Activated T-helper 2 cell treated with anti-CD3 and anti-CD28 coated beads, Interferon-gamma antibody, Interleukin-2, Interleukin-4, amounts not matched to agents 10 μg/mL and 5 μg/mL and 100 μg/mL, durations not matched to agents 14 hours and 24 hours and 36 hours (primary cell): ENCODE measurements around the gene OBP2A. TPM values are rescaled to one million over a fixed set of nuclear protein-coding genes. Genes with fewer than 3 reads are reported as not detected.

Source experiments
- DNase-seq: peaks from one replicate; pipeline ENCODE4 v3.0.0; 2021; ENCODE audit warnings: low spot score
- H3K27ac Mint-ChIP-seq: one replicate; pipeline ENCODE4 v1.8.0; 2021; ENCODE audit warnings: mixed read lengths
- H3K27me3 Mint-ChIP-seq: one replicate; pipeline ENCODE4 v1.8.0; 2021; ENCODE audit warnings: low read depth, mixed read lengths
- H3K36me3 Mint-ChIP-seq: one replicate; pipeline ENCODE4 v1.8.0; 2021; ENCODE audit warnings: low read depth, mixed read lengths
- H3K4me1 Mint-ChIP-seq: one replicate; pipeline ENCODE4 v1.8.0; 2021; ENCODE audit warnings: low read depth, mixed read lengths
- H3K4me3 Mint-ChIP-seq: one replicate; pipeline ENCODE4 v1.8.0; 2021; ENCODE audit warnings: low read depth, mild to moderate bottlenecking, moderate library complexity, mixed read lengths
- H3K9me3 Mint-ChIP-seq: one replicate; pipeline ENCODE4 v1.8.0; 2021; ENCODE audit warnings: mixed read lengths
- intact Hi-C: fragments of 100-400 bp; cut with micrococcal nuclease; formaldehyde crosslinking; loops from one replicate; pipeline ENCODE4 v1.15.1; 2023
- total RNA-seq: library from RNA; stranded (reverse); gene quantifications from 2 replicates; pipeline ENCODE4 v1.2.3, GENCODE V29; 2022

The OBP2A gene
- total RNA-seq, 1 donor from 2014 or later, result not detected

- Mint-ChIP-seq H3K27me3 (no peaks in the 10 kb centered on the region), H3K36me3 (no peaks in the 10 kb centered on the region), H3K9me3 (no peaks in the 10 kb centered on the region), H3K4me1 (no peaks in the 10 kb centered on the region), H3K27ac (no peak overlapping the region), H3K4me3 (no peak overlapping the region)
- intact Hi-C loops, result no loop called here
- no peak for DNase-seq
These were observed 37.7 kb downstream of the OBP2A start for GRCh38 chr9:135583688-135584011.

GRCh38 chr9:135584371-135584770, 38.4 kb downstream of the OBP2A start:
- H3K9me3 Mint-ChIP-seq, result no peaks in the 10 kb centered on the region
- no peaks in the 10 kb centered on the region for H3K27me3 Mint-ChIP-seq
- no peaks in the 10 kb centered on the region for H3K4me1 Mint-ChIP-seq
- peak; percentile 6 for DNase-seq
- no peak overlapping the region for H3K27ac Mint-ChIP-seq
- H3K4me3 Mint-ChIP-seq, result no peak overlapping the region
- intact Hi-C loops, result no loop called here
- H3K36me3 Mint-ChIP-seq, result no peaks in the 10 kb centered on the region

- intact Hi-C loops, result no loop called here
- no peaks in the 10 kb centered on the region for H3K4me1 Mint-ChIP-seq
These were observed 39.0 kb downstream of the OBP2A start for GRCh38 chr9:135584934-135585333.

GRCh38 chr9:135586601-135587109, 40.7 kb downstream of the OBP2A start:
- H3K4me1 Mint-ChIP-seq, result no peaks in the 10 kb centered on the region
- no peak for DNase-seq

More at GRCh38 chr9:135584934-135585333, 39.0 kb downstream of the OBP2A start:
- peak; percentile 5 for DNase-seq
- no peaks in the 10 kb centered on the region for H3K27me3 Mint-ChIP-seq
- no peak overlapping the region for H3K27ac Mint-ChIP-seq
- no peaks in the 10 kb centered on the region for H3K9me3 Mint-ChIP-seq
- no peaks in the 10 kb centered on the region for H3K36me3 Mint-ChIP-seq
- H3K4me3 Mint-ChIP-seq, result no peak overlapping the region

GRCh38 chr9:135587658-135588057, 41.7 kb downstream of the OBP2A start:
- no peak overlapping the region for H3K27ac Mint-ChIP-seq
- no peaks in the 10 kb centered on the region for H3K9me3 Mint-ChIP-seq
- DNase-seq, result no peak
- no peaks in the 10 kb centered on the region for H3K36me3 Mint-ChIP-seq
- H3K27me3 Mint-ChIP-seq, result no peaks in the 10 kb centered on the region
- H3K4me3 Mint-ChIP-seq, result no peak overlapping the region
- H3K4me1 Mint-ChIP-seq, result no peaks in the 10 kb centered on the region
- intact Hi-C loops, result no loop called here

More at GRCh38 chr9:135586601-135587109, 40.7 kb downstream of the OBP2A start:
- Mint-ChIP-seq H3K9me3 (no peaks in the 10 kb centered on the region), H3K27ac (no peak overlapping the region), H3K36me3 (no peaks in the 10 kb centered on the region), H3K4me3 (no peak overlapping the region), H3K27me3 (no peaks in the 10 kb centered on the region)
- intact Hi-C loops, result no loop called here

- intact Hi-C loops, result no loop called here
- H3K4me3 Mint-ChIP-seq, result no peak overlapping the region
- DNase-seq, result peak; percentile 0
- no peaks in the 10 kb centered on the region for H3K27me3 Mint-ChIP-seq
- no peak overlapping the region for H3K27ac Mint-ChIP-seq
- H3K4me1 Mint-ChIP-seq, result no peaks in the 10 kb centered on the region
- no peaks in the 10 kb centered on the region for H3K36me3 Mint-ChIP-seq
- no peaks in the 10 kb centered on the region for H3K9me3 Mint-ChIP-seq
These were observed 42.4 kb downstream of the OBP2A start for GRCh38 chr9:135588371-135588770.

GRCh38 chr9:135588886-135589595, 43.1 kb downstream of the OBP2A start:
- no peaks in the 10 kb centered on the region for H3K27me3 Mint-ChIP-seq
- no peaks in the 10 kb centered on the region for H3K36me3 Mint-ChIP-seq
- H3K4me3 Mint-ChIP-seq, result no peak overlapping the region

GRCh38 chr9:135589596-135590485, 43.9 kb downstream of the OBP2A start:
- Mint-ChIP-seq H3K9me3 (no peaks in the 10 kb centered on the region), H3K36me3 (no peaks in the 10 kb centered on the region), H3K4me3 (no peak overlapping the region), H3K27me3 (peaks cover under 1% of the 10 kb centered on the region), H3K4me1 (no peaks in the 10 kb centered on the region), H3K27ac (no peak overlapping the region)
- intact Hi-C loops, result no loop called here
- peak; percentile 5 for DNase-seq

More at GRCh38 chr9:135588886-135589595, 43.1 kb downstream of the OBP2A start:
- intact Hi-C loops, result no loop called here
- peak; percentile 1 for DNase-seq
- H3K9me3 Mint-ChIP-seq, result no peaks in the 10 kb centered on the region
- H3K27ac Mint-ChIP-seq, result no peak overlapping the region
- H3K4me1 Mint-ChIP-seq, result no peaks in the 10 kb centered on the region

- Mint-ChIP-seq H3K27ac (no peak overlapping the region), H3K27me3 (peaks cover 1% of the 10 kb centered on the region)
- no peak for DNase-seq
These were observed 44.7 kb downstream of the OBP2A start for GRCh38 chr9:135590486-135591079.

GRCh38 chr9:135591506-135592330, 45.8 kb downstream of the OBP2A start:
- intact Hi-C loops, result no loop called here
- Mint-ChIP-seq H3K4me1 (no peaks in the 10 kb centered on the region), H3K27me3 (peaks cover 1% of the 10 kb centered on the region), H3K9me3 (no peaks in the 10 kb centered on the region), H3K36me3 (no peaks in the 10 kb centered on the region), H3K4me3 (no peak overlapping the region), H3K27ac (no peak overlapping the region)
- DNase-seq, result no peak

More at GRCh38 chr9:135590486-135591079, 44.7 kb downstream of the OBP2A start:
- intact Hi-C loops, result no loop called here
- Mint-ChIP-seq H3K9me3 (no peaks in the 10 kb centered on the region), H3K4me1 (no peaks in the 10 kb centered on the region), H3K36me3 (no peaks in the 10 kb centered on the region), H3K4me3 (no peak overlapping the region)

- Mint-ChIP-seq H3K9me3 (no peaks in the 10 kb centered on the region), H3K27me3 (peaks cover 5% of the 10 kb centered on the region), H3K36me3 (no peaks in the 10 kb centered on the region), H3K27ac (no peak overlapping the region), H3K4me1 (no peaks in the 10 kb centered on the region), H3K4me3 (no peak overlapping the region)
- intact Hi-C loops, result no loop called here
- no peak for DNase-seq
These were observed 46.3 kb downstream of the OBP2A start for GRCh38 chr9:135592331-135592590.

GRCh38 chr9:135592625-135593024, 46.7 kb downstream of the OBP2A start:
- no peak for DNase-seq
- H3K36me3 Mint-ChIP-seq, result no peaks in the 10 kb centered on the region

More at GRCh38 chr9:135592625-135593024, 46.7 kb downstream of the OBP2A start:
- Mint-ChIP-seq H3K4me1 (no peaks in the 10 kb centered on the region), H3K4me3 (no peak overlapping the region), H3K27me3 (peaks cover 5% of the 10 kb centered on the region), H3K9me3 (no peaks in the 10 kb centered on the region), H3K27ac (no peak overlapping the region)
- intact Hi-C loops, result no loop called here
